MM.1S (cell line): Measurements from ENCODE around the gene SPESP1.

ENCODE experiments used
- DNase-seq: peaks from one replicate; pipeline ENCODE4 v3.0.0-alpha.2; 2015
- H2AFZ ChIP-seq: fragments of 300-600 bp; sonication (generic); 2 replicates; pipeline ENCODE4 v1.6.0; 2016; ENCODE audit warnings: antibody characterized with exemption, low read length
- H3F3A ChIP-seq: fragments of 300-600 bp; sonication (generic); 2 replicates; pipeline ENCODE4 v1.6.1; 2016; ENCODE audit warnings: mild to moderate bottlenecking, antibody characterized with exemption, low read length, moderate library complexity, mixed read lengths; ENCODE audit not compliant: insufficient read depth
- H3K27ac ChIP-seq: fragments of 300-600 bp; sonication (generic); 2 replicates; pipeline ENCODE4 v1.5.1; 2016; ENCODE audit warnings: mild to moderate bottlenecking, low read length
- H3K27me3 ChIP-seq: fragments of 300-600 bp; sonication (generic); replicated peaks from 2 replicates; pipeline ENCODE4 v1.6.0; 2016; ENCODE audit warnings: low read length; ENCODE audit not compliant: insufficient read depth
- H3K36me3 ChIP-seq: fragments of 300-600 bp; sonication (generic); replicated peaks from 2 replicates; pipeline ENCODE4 v1.6.1; 2016; ENCODE audit warnings: mild to moderate bottlenecking, low read length, mixed read lengths; ENCODE audit not compliant: insufficient read depth
- H3K4me1 ChIP-seq: fragments of 300-600 bp; sonication (generic); 2 replicates; pipeline ENCODE4 v1.6.1; 2016; ENCODE audit warnings: low read length, mixed read lengths
- H3K4me2 ChIP-seq: fragments of 300-600 bp; sonication (generic); 2 replicates; pipeline ENCODE4 v1.6.0; 2016; ENCODE audit warnings: low read depth, low read length
- H3K4me3 ChIP-seq: fragments of 300-600 bp; sonication (generic); 2 replicates; pipeline ENCODE4 v1.5.1; 2016; ENCODE audit warnings: low read length, mixed read lengths
- H3K79me2 ChIP-seq: fragments of 300-600 bp; sonication (generic); 2 replicates; pipeline ENCODE4 v1.6.1; 2016; ENCODE audit warnings: mixed run types, low read length, mixed read lengths
- H3K9ac ChIP-seq: fragments of 300-600 bp; sonication (generic); 2 replicates; pipeline ENCODE4 v1.6.1; 2016; ENCODE audit warnings: low read length, mixed read lengths
- H3K9me2 ChIP-seq: fragments of 300-600 bp; sonication (generic); replicated peaks from 2 replicates; pipeline ENCODE4 v1.6.1; 2016; ENCODE audit warnings: mild to moderate bottlenecking, low read length, mixed read lengths; ENCODE audit not compliant: insufficient read depth
- H3K9me3 ChIP-seq: fragments of 300-600 bp; sonication (generic); replicated peaks from 2 replicates; pipeline ENCODE4 v1.6.1; 2016; ENCODE audit warnings: mild to moderate bottlenecking, low read length, mixed read lengths; ENCODE audit not compliant: insufficient read depth
- H4K20me1 ChIP-seq: fragments of 300-600 bp; sonication (generic); 2 replicates; pipeline ENCODE4 v1.6.1; 2016; ENCODE audit warnings: mild to moderate bottlenecking, low read length, moderate library complexity, mixed read lengths; ENCODE audit not compliant: insufficient read depth
- EZH2 ChIP-seq: fragments of 300-600 bp; sonication (generic); optimal IDR thresholded peaks from 2 replicates; pipeline ENCODE3; 2017; ENCODE audit warnings: low read depth, mild to moderate bottlenecking, antibody characterized with exemption, low read length, mixed read lengths
- EZH2phosphoT487 ChIP-seq: fragments of 300-600 bp; sonication (generic); IDR thresholded peaks from 2 replicates; pipeline ENCODE4 v1.6.1; 2018; ENCODE audit warnings: antibody characterized with exemption, low read length
- TF ChIP-seq, protein P1 (sequence below): fragments of 300-600 bp; sonication (generic); IDR thresholded peaks from 2 replicates; pipeline ENCODE4 v1.5.1; 2016; ENCODE audit warnings: antibody characterized with exemption, low read length, mixed read lengths

Gene SPESP1

DNA sequence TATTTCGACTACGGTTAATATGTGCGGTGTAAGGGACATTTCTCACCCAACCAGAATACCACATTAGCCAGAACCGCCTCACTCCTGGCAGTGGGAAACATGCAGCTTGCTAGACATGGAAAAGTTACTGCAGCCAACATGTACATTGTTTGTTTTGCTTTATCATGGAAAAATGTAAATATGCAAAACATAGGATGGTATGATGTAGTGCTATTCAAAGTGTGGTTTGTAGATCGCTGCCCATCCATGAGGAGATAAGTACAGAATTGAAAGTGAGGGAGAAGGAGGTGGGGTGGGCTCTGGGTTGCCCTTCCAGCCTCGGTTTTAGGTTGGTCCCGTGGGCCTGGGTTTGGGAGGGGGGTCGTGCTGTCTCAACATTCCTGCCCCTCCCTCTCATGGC is 42.5 kb upstream of the SPESP1 start:
- Histone ChIP-seq H3K27me3 (no peaks in the 10 kb centered on the region), H3K4me3 (peak overlapping the region; percentile 57; the same call in 1 of the 2 replicates), H3K79me2 (no peaks in the 10 kb centered on the region), H3F3A (no peaks in the 10 kb centered on the region), H2AFZ (peak overlapping the region; percentile 85; the same call in 1 of the 2 replicates), H3K9me2 (no peaks in the 10 kb centered on the region), H4K20me1 (no peaks in the 10 kb centered on the region), H3K4me2 (peak overlapping the region; percentile 54), H3K9me3 (no peaks in the 10 kb centered on the region), H3K9ac (no peak overlapping the region), H3K27ac (no peak overlapping the region), H3K36me3 (no peaks in the 10 kb centered on the region), H3K4me1 (peaks cover 4% of the 10 kb centered on the region; the same call in 1 of the 2 replicates)
- TF ChIP-seq, protein P1, sequence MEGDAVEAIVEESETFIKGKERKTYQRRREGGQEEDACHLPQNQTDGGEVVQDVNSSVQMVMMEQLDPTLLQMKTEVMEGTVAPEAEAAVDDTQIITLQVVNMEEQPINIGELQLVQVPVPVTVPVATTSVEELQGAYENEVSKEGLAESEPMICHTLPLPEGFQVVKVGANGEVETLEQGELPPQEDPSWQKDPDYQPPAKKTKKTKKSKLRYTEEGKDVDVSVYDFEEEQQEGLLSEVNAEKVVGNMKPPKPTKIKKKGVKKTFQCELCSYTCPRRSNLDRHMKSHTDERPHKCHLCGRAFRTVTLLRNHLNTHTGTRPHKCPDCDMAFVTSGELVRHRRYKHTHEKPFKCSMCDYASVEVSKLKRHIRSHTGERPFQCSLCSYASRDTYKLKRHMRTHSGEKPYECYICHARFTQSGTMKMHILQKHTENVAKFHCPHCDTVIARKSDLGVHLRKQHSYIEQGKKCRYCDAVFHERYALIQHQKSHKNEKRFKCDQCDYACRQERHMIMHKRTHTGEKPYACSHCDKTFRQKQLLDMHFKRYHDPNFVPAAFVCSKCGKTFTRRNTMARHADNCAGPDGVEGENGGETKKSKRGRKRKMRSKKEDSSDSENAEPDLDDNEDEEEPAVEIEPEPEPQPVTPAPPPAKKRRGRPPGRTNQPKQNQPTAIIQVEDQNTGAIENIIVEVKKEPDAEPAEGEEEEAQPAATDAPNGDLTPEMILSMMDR, result no peak
- no peak for TF ChIP-seq EZH2phosphoT487
- no peak for TF ChIP-seq EZH2
- no peak for DNase-seq

DNA sequence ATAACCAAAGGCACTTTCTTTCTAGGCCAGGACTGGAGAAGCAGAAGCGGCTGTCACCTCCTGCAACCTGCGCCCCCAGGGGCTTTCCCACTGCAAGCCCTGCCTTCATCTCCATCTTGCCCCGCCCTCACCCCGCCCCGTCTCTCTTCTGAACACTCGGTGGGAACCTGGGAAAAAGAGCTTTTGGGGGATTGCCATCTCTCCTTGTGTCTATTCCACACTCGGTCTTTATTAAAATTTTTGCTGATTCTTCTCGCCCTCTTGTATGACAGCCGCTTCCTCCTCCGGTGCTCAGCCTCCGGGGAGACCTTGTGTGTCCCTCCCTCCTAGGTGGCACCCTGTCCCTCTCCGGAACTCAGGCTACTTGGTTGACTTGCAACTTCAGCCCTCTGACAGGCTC is 41.9 kb upstream of the SPESP1 start:
- H3K9me2 ChIP-seq, result no peaks in the 10 kb centered on the region
- H2AFZ ChIP-seq, result peak overlapping the region; percentile 85
- no peaks in the 10 kb centered on the region for H3K36me3 ChIP-seq
- H3K4me1 ChIP-seq, result peaks cover 4% of the 10 kb centered on the region; the same call in 1 of the 2 replicates
- H3K9ac ChIP-seq, result no peak overlapping the region
- H3K4me3 ChIP-seq, result peak overlapping the region; percentile 57
- peak overlapping the region; percentile 54 for H3K4me2 ChIP-seq
- H3K9me3 ChIP-seq, result no peaks in the 10 kb centered on the region
- H3F3A ChIP-seq, result no peaks in the 10 kb centered on the region
- H3K27me3 ChIP-seq, result no peaks in the 10 kb centered on the region
- TF ChIP-seq EZH2 (no peak), EZH2phosphoT487 (no peak)
- TF ChIP-seq, protein P1, result no peak
- no peaks in the 10 kb centered on the region for H4K20me1 ChIP-seq
- no peak overlapping the region for H3K27ac ChIP-seq
- DNase-seq, result peak; percentile 27
- no peaks in the 10 kb centered on the region for H3K79me2 ChIP-seq

DNA sequence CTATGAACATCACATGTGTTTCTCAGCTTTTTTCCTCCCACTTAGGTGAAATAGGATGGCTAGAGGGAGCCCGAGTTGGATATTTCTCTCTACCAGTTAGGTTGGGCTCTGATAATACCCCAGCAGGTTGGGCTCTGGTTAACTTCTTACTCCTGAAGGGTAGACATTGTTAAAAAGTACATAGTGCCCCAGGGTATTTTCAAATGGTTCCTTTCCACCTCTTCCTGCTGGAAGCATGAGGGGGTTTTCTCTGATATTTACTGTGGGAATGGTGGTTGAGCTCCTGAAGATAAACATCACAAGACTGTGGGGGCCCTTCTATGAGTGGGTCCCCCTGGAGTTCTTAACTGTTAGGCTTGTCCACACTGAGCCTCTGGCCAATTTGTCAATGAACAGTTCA is 36.1 kb upstream of the SPESP1 start:
- Histone ChIP-seq H3F3A (no peaks in the 10 kb centered on the region), H2AFZ (no peak overlapping the region), H3K36me3 (no peaks in the 10 kb centered on the region), H4K20me1 (no peaks in the 10 kb centered on the region), H3K27ac (no peak overlapping the region), H3K4me1 (no peaks in the 10 kb centered on the region), H3K79me2 (no peaks in the 10 kb centered on the region), H3K9ac (no peak overlapping the region), H3K4me2 (no peak overlapping the region), H3K9me2 (no peaks in the 10 kb centered on the region), H3K4me3 (no peak overlapping the region), H3K27me3 (no peaks in the 10 kb centered on the region), H3K9me3 (no peaks in the 10 kb centered on the region)
- DNase-seq, result no peak
- no peak for TF ChIP-seq EZH2
- no peak for TF ChIP-seq EZH2phosphoT487

DNA sequence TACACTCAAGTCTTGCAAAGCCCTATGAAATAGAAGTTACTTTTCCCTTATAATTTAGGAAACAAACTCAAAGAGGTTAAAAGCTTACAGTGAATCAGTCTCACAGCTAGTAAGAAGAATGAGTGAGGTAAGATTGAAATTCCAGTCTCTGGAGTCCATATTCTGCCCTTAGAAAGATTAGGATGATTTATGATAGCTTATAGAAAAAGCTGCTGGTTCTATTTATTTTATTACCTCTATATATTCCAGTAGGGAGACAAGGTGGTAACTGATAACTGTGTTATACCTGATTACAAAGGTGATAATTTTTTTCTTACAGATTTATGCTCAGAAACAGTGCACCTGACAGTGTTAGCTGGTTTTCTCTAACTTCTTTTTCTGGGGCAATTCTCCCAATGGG is 34.1 kb upstream of the SPESP1 start:
- Histone ChIP-seq H3K36me3 (no peaks in the 10 kb centered on the region), H2AFZ (no peak overlapping the region), H3K79me2 (no peaks in the 10 kb centered on the region), H3K4me1 (no peaks in the 10 kb centered on the region), H4K20me1 (no peaks in the 10 kb centered on the region), H3K4me2 (no peak overlapping the region), H3K9me2 (no peaks in the 10 kb centered on the region), H3K27ac (no peak overlapping the region), H3K9ac (no peak overlapping the region), H3K4me3 (no peak overlapping the region), H3F3A (no peaks in the 10 kb centered on the region), H3K27me3 (no peaks in the 10 kb centered on the region), H3K9me3 (no peaks in the 10 kb centered on the region)
- TF ChIP-seq EZH2, result no peak
- TF ChIP-seq EZH2phosphoT487, result no peak
- TF ChIP-seq, protein P1, result no peak
- no peak for DNase-seq
